Esophagus squamous epithelium (tissue), 5 donors: ENCODE data around the gene CCDC40. TPM values are rescaled to one million over a fixed set of nuclear protein-coding genes. Genes with fewer than 3 reads are reported as not detected.

Experiments used
- DNase-seq: peaks from one replicate; lab custom pipeline; 2025; lab: John Stamatoyannopoulos, UW
- H3K27ac ChIP-seq, 4 donors: fragments of 200-600 bp; sonication (generic); one replicate each; pipeline ENCODE4 v1.5.1; 2016 to 2019; ENCODE audit warnings: mild to moderate bottlenecking in 1 of 4
- H3K27me3 ChIP-seq, 4 donors: fragments of 200-600 bp; sonication (generic); 1 replicate in 3 of 4; 2 replicates in 1 of 4; pipeline versions ENCODE4 v1.5.1 to v1.6.0; 2017 to 2021; ENCODE audit warnings: antibody characterized with exemption in 1 of 4
- H3K36me3 ChIP-seq, 3 donors: fragments of 200-600 bp; sonication (generic); one replicate each; pipeline ENCODE4 v1.5.1; 2016 to 2019
- H3K4me1 ChIP-seq, 3 donors: fragments of 200-600 bp; sonication (generic); one replicate each; pipeline ENCODE4 v1.5.1; 2017 to 2019
- H3K4me3 ChIP-seq, 4 donors: fragments of 200-600 bp; sonication (generic); 1 replicate in 3 of 4; 2 replicates in 1 of 4; pipeline ENCODE4 v1.5.1; 2016 to 2019; ENCODE audit warnings: mild to moderate bottlenecking in 2 of 4, moderate library complexity in 1 of 4
- H3K9me3 ChIP-seq, 3 donors: fragments of 200-600 bp; sonication (generic); one replicate each; pipeline ENCODE4 v1.5.1; 2016 to 2019
- POLR2A ChIP-seq, 4 donors: fragments of 450-650 bp; IDR thresholded peaks; one replicate each; pipeline ENCODE4 v1.6.1; 2017; ENCODE audit warnings: antibody characterized with exemption in 4 of 4, mild to moderate bottlenecking in 4 of 4, moderate library complexity in 3 of 4
- WGBS, 2 donors: methylation state at CpG; one replicate each; pipeline ENCODE4 v1.1.5; 2018; 5-methylcytosine and 5-hydroxymethylcytosine counted together
- intact Hi-C: fragments of 100-400 bp; cut with DNase I; formaldehyde crosslinking; loops from one replicate; pipeline ENCODE4 v1.15.0; 2022
- total RNA-seq, 4 donors: library from RNA; depleted of rRNA; stranded (reverse); fragments of >200 nt; gene quantifications; one replicate each; pipeline ENCODE4 v1.1.0, GENCODE V29; 2016
- TF ChIP-seq, protein P1 (sequence below), 6 experiments: fragments of 450-650 bp in 4 of 6; fragments of 200-600 bp in 2 of 6; sonication (generic) in 2 of 6; IDR thresholded peaks; one replicate each; pipeline ENCODE4 v1.5.1; 2016 to 2019; ENCODE audit warnings: antibody characterized with exemption in 6 of 6, mild to moderate bottlenecking in 4 of 6, moderate library complexity in 4 of 6
- donor health status: DM: yes; HTN: yes; CAD: no.

CCDC40 gene
- total RNA-seq, 4 donors from 2014 or later = 0.32 to 3.9 (median 2.1) TPM

- Histone ChIP-seq H3K9me3 (no peaks in the 10 kb centered on the region), H3K27ac (no peak overlapping the region), H3K27me3 (no peaks in the 10 kb centered on the region), H3K4me3 (no peak overlapping the region), H3K4me1 (peaks cover 4 to 34% (median 4%) of the 10 kb centered on the region in 3 donors), H3K36me3 (no peaks in the 10 kb centered on the region)
- intact Hi-C loops = no loop called here
- TF ChIP-seq, protein P1, sequence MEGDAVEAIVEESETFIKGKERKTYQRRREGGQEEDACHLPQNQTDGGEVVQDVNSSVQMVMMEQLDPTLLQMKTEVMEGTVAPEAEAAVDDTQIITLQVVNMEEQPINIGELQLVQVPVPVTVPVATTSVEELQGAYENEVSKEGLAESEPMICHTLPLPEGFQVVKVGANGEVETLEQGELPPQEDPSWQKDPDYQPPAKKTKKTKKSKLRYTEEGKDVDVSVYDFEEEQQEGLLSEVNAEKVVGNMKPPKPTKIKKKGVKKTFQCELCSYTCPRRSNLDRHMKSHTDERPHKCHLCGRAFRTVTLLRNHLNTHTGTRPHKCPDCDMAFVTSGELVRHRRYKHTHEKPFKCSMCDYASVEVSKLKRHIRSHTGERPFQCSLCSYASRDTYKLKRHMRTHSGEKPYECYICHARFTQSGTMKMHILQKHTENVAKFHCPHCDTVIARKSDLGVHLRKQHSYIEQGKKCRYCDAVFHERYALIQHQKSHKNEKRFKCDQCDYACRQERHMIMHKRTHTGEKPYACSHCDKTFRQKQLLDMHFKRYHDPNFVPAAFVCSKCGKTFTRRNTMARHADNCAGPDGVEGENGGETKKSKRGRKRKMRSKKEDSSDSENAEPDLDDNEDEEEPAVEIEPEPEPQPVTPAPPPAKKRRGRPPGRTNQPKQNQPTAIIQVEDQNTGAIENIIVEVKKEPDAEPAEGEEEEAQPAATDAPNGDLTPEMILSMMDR (IDR thresholded peaks at IDR 0.05) = no peak
- TF ChIP-seq POLR2A (IDR thresholded peaks at IDR 0.05) = no peak
- 94% methylated on average over 2 of the region's 2 CpGs for WGBS, 2 donors
- no peak for DNase-seq
These were observed 14.8 kb upstream of the CCDC40 start for GRCh38 chr17:80021600-80021999.

GRCh38 chr17:80023481-80024205 is 12.8 kb upstream of the CCDC40 start:
- peaks cover 9 to 55% (median 12%) of the 10 kb centered on the region in 3 donors for H3K4me1 ChIP-seq
- H3K36me3 ChIP-seq = no peaks in the 10 kb centered on the region
- H3K27me3 ChIP-seq = no peaks in the 10 kb centered on the region
- peak overlapping the region in 1 of 4 donors; percentile 35 for H3K4me3 ChIP-seq
- no peak for DNase-seq
- no peaks in the 10 kb centered on the region for H3K9me3 ChIP-seq
- no peak for TF ChIP-seq POLR2A (IDR thresholded peaks at IDR 0.05)
- TF ChIP-seq, protein P1 (IDR thresholded peaks at IDR 0.05) = no peak
- H3K27ac ChIP-seq = peak overlapping the region in 1 of 4 donors; percentile 7
- whole genome bisulfite sequencing, 2 donors = 49 to 85% methylated on average over 6 to 13 of the region's 43 CpGs
- intact Hi-C loops = no loop called here

DNA sequence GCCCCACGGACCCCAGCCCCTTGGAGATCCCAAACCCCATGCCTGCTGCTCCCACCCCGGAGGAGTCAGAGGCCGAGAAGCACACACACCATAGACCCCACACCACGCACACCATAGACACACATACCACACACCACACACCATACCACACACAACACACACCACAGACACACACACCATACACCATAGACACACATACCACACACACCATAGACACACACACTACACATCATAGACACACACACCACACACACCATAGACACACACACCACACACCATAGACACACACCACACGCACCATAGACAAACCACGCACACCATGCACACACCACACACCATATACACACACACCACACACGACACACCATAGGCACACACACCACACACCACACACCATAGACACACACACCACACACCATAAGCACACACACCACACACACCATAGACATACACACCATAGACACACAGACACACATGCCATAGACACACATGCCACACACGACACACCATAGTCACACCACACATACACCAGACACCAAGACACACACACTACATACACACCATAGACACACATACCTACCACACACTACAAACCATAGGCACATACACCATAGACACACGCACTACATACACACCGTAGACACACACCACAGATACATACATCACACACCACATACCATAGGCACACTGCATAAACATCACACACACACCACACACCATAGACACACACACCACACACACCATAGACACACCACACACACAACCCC is 12.1 kb upstream of the CCDC40 start:
- H3K4me3 ChIP-seq = no peak overlapping the region
- DNase-seq = no peak
- peak overlapping the region in 1 of 4 donors; percentile 7 for H3K27ac ChIP-seq
- peaks cover 12 to 62% (median 15%) of the 10 kb centered on the region in 3 donors for H3K4me1 ChIP-seq
- TF ChIP-seq, protein P1 (IDR thresholded peaks at IDR 0.05) = no peak
- TF ChIP-seq POLR2A (IDR thresholded peaks at IDR 0.05) = no peak
- H3K9me3 ChIP-seq = no peaks in the 10 kb centered on the region
- intact Hi-C loops = no loop called here
- H3K36me3 ChIP-seq = no peaks in the 10 kb centered on the region
- 55 to 70% methylated on average over 6 to 8 of the region's 10 CpGs for WGBS, 2 donors
- H3K27me3 ChIP-seq = no peaks in the 10 kb centered on the region

DNA sequence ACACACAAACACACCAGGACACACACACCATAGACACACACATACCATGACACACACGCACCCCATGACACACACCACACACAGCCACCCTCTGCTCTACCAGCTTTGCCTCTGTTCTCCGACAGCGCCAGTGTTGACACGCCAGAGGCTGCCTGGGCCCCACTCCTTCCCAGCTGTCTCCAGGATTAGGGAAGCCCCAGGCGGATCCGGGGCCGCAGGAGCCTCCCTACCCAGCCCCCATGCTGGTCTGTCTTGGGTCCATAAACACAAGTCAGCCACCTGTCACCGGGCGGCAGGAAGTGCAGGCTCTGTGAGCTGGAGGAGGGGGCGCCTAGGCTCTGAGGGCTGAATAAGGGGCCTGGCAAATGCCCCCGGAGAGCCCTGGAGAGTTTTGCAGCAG is 11.3 kb upstream of the CCDC40 start:
- Histone ChIP-seq H3K9me3 (no peaks in the 10 kb centered on the region), H3K27ac (peak overlapping the region in 1 of 4 donors; percentile 56), H3K36me3 (no peaks in the 10 kb centered on the region), H3K4me3 (no peak overlapping the region), H3K4me1 (peaks cover 15 to 67% (median 19%) of the 10 kb centered on the region in 3 donors), H3K27me3 (no peaks in the 10 kb centered on the region)
- DNase-seq = no peak
- intact Hi-C loops = no loop called here
- WGBS, 2 donors = 40% methylated on average over 1 of the region's 11 CpGs; no CpG with 5 or more reads in 1 of the 2 donors
- TF ChIP-seq, protein P1 (IDR thresholded peaks at IDR 0.05) = no peak
- TF ChIP-seq POLR2A (IDR thresholded peaks at IDR 0.05) = no peak

DNA sequence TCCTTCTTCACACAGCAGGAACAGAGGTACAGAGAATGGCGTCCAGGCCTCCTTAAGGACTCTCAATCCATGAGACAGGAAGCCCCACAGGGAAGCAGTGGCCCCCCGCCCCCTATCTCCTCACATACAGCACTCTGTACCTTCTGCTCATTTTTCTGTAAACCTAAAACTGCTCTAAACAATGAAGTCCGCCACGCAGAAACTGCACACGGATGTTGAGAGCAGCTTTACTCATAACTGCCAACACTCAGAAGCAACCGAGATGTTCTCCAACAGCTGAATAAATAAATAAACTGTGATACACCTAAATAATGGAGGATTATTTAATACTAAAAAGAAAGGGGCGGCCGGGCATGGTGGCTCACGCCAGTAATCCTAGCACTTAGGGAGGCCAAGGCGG is 10.6 kb upstream of the CCDC40 start:
- Histone ChIP-seq H3K9me3 (no peaks in the 10 kb centered on the region), H3K36me3 (no peaks in the 10 kb centered on the region), H3K27ac (peak overlapping the region in 1 of 4 donors; percentile 56), H3K4me3 (no peak overlapping the region), H3K27me3 (no peaks in the 10 kb centered on the region), H3K4me1 (peaks cover 21 to 72% (median 25%) of the 10 kb centered on the region in 3 donors)
- WGBS, 2 donors = 78 to 83% methylated on average over 6 to 10 of the region's 10 CpGs
- TF ChIP-seq POLR2A (IDR thresholded peaks at IDR 0.05) = no peak
- TF ChIP-seq, protein P1 (IDR thresholded peaks at IDR 0.05) = no peak
- no peak for DNase-seq
- intact Hi-C loops = no loop called here
